Measurements from ENCODE around the gene CA10. TPM values are rescaled to one million over a fixed set of nuclear protein-coding genes. Genes with fewer than 3 reads are reported as not detected.

The CA10 gene
- total and polyA plus RNA-seq, 2 donors (not counting 1 experiment from before 2014, with no cell fraction given) = not detected

DNA sequence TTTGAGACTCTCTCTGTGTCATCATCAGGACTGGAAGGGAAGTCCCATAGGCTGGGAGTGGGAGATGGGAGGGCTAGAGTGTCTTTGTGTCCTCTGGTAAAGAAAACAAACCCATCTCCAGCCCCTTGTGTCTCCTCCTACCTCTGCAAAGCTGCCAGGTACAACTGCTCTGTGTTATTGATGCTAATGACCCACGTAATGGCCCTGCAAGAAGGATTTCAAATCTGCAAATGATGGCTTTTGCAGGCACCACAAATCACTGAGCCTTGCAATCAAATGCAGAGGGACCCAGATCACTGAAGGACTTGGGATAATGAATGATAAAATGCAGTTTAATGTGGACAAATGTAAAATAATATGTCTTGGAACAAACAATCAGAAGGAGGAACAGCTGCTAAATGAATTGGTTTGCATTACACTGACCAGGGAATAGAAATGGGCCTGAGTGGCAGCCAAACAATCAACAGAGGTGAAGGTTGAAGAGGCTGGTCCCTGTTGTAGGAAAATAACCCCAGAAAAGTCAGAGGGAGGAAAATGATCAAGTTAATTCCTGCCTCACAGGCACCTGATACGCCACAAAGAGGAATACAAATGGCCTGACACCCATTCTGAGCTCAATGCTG, 473.1 kb downstream of the CA10 start:
- H3K4me3 ChIP-seq (replicated peaks in 1 of 4; ENCODE audit: control extremely low read depth in 1 of 4, insufficient read depth in 1 of 4, low read depth in 3 of 4, low read length in 4 of 4) = no peak overlapping the region
- no peaks in the 10 kb centered on the region for H3K9me3 ChIP-seq (ENCODE audit: control insufficient read depth, insufficient read depth, low read depth, low read length)
- H4K20me1 ChIP-seq (ENCODE audit: control insufficient read depth, extremely low read depth, insufficient read depth, low read length) = no peaks in the 10 kb centered on the region
- no peak overlapping the region for H2AFZ ChIP-seq (ENCODE audit: low read length)
- no peak overlapping the region for H3K4me2 ChIP-seq (ENCODE audit: extremely low read depth, insufficient read depth, low read length)
- H3K27me3 ChIP-seq (ENCODE audit: control insufficient read depth, insufficient read depth, low read length) = no peaks in the 10 kb centered on the region
- no peaks in the 10 kb centered on the region for H3K36me3 ChIP-seq (ENCODE audit: control insufficient read depth, insufficient read depth, low read length)
- H3K27ac ChIP-seq (ENCODE audit: insufficient read depth, low read length) = no peak overlapping the region
- DNase-seq (ENCODE audit: low read depth in 2 of 2) = no peak
- no peaks in the 10 kb centered on the region for H3K79me2 ChIP-seq (ENCODE audit: control insufficient read depth, insufficient read depth, low read length)
- H3K4me1 ChIP-seq (ENCODE audit: control insufficient read depth, extremely low read depth, insufficient read depth, low read length) = no peaks in the 10 kb centered on the region
- no peak overlapping the region for H3K9ac ChIP-seq (ENCODE audit: insufficient read depth, low read length)
- no peak for TF ChIP-seq EZH2 (IDR thresholded peaks at IDR 0.05; ENCODE audit: low read length, missing control alignments)
- no peak for TF ChIP-seq CTCF (conservative IDR thresholded peaks at IDR 0.05 in 1 of 2, IDR thresholded peaks at IDR 0.05 in 1 of 2; ENCODE audit: low read depth in 1 of 2, low read length in 2 of 2)

GRCh38 chr17:51684214-51684613, 474.3 kb downstream of the CA10 start:
- H3K36me3 ChIP-seq (ENCODE audit: control insufficient read depth, insufficient read depth, low read length) = no peaks in the 10 kb centered on the region
- H3K27ac ChIP-seq (ENCODE audit: insufficient read depth, low read length) = no peak overlapping the region
- no peaks in the 10 kb centered on the region for H3K4me1 ChIP-seq (ENCODE audit: control insufficient read depth, extremely low read depth, insufficient read depth, low read length)
- H3K4me2 ChIP-seq (ENCODE audit: extremely low read depth, insufficient read depth, low read length) = no peak overlapping the region
- H3K4me3 ChIP-seq (replicated peaks in 1 of 4; ENCODE audit: control extremely low read depth in 1 of 4, insufficient read depth in 1 of 4, low read depth in 3 of 4, low read length in 4 of 4) = no peak overlapping the region
- H3K27me3 ChIP-seq (ENCODE audit: control insufficient read depth, insufficient read depth, low read length) = no peaks in the 10 kb centered on the region
- H3K79me2 ChIP-seq (ENCODE audit: control insufficient read depth, insufficient read depth, low read length) = no peaks in the 10 kb centered on the region
- no peaks in the 10 kb centered on the region for H3K9me3 ChIP-seq (ENCODE audit: control insufficient read depth, insufficient read depth, low read depth, low read length)
- no peaks in the 10 kb centered on the region for H4K20me1 ChIP-seq (ENCODE audit: control insufficient read depth, extremely low read depth, insufficient read depth, low read length)
- no peak overlapping the region for H2AFZ ChIP-seq (ENCODE audit: low read length)
- DNase-seq (ENCODE audit: low read depth in 2 of 2) = no peak
- H3K9ac ChIP-seq (ENCODE audit: insufficient read depth, low read length) = no peak overlapping the region
- no peak for TF ChIP-seq EZH2 (IDR thresholded peaks at IDR 0.05; ENCODE audit: low read length, missing control alignments)
- no peak for TF ChIP-seq CTCF (conservative IDR thresholded peaks at IDR 0.05 in 1 of 2, IDR thresholded peaks at IDR 0.05 in 1 of 2; ENCODE audit: low read depth in 1 of 2, low read length in 2 of 2)

- Histone ChIP-seq H4K20me1 (ENCODE audit: control insufficient read depth, extremely low read depth, insufficient read depth, low read length) (no peaks in the 10 kb centered on the region), H3K27ac (ENCODE audit: insufficient read depth, low read length) (no peak overlapping the region), H3K27me3 (ENCODE audit: control insufficient read depth, insufficient read depth, low read length) (no peaks in the 10 kb centered on the region), H3K79me2 (ENCODE audit: control insufficient read depth, insufficient read depth, low read length) (no peaks in the 10 kb centered on the region), H3K36me3 (ENCODE audit: control insufficient read depth, insufficient read depth, low read length) (no peaks in the 10 kb centered on the region), H3K4me3 (replicated peaks in 1 of 4; ENCODE audit: control extremely low read depth in 1 of 4, insufficient read depth in 1 of 4, low read depth in 3 of 4, low read length in 4 of 4) (no peak overlapping the region), H2AFZ (ENCODE audit: low read length) (no peak overlapping the region), H3K9ac (ENCODE audit: insufficient read depth, low read length) (no peak overlapping the region), H3K4me1 (ENCODE audit: control insufficient read depth, extremely low read depth, insufficient read depth, low read length) (no peaks in the 10 kb centered on the region), H3K9me3 (ENCODE audit: control insufficient read depth, insufficient read depth, low read depth, low read length) (no peaks in the 10 kb centered on the region), H3K4me2 (ENCODE audit: extremely low read depth, insufficient read depth, low read length) (no peak overlapping the region)
- no peak for DNase-seq (ENCODE audit: low read depth in 2 of 2)
- TF ChIP-seq CTCF (conservative IDR thresholded peaks at IDR 0.05 in 1 of 2, IDR thresholded peaks at IDR 0.05 in 1 of 2; ENCODE audit: low read depth in 1 of 2, low read length in 2 of 2) (no peak), EZH2 (IDR thresholded peaks at IDR 0.05; ENCODE audit: low read length, missing control alignments) (no peak)
Measured at GRCh38 chr17:51683291-51683690, 475.2 kb downstream of the CA10 start.
